Body of pancreas (tissue), 4 donors: ENCODE data around the gene SCYGR4. TPM values are rescaled to one million over a fixed set of nuclear protein-coding genes. Genes with fewer than 3 reads are reported as not detected.
"Not testable (repeated sequence)": the region's sequence is repeated elsewhere in the genome, so short reads cannot be mapped to it uniquely, and the experiment has no call there.

Source experiments
- ATAC-seq: fragments of 150-250 bp; one replicate; pipeline ENCODE4 v1.9.1; 2016
- DNase-seq, 4 donors: peaks; one replicate each; pipeline ENCODE4 v3.0.0-alpha.2; 2019
- H3K27ac ChIP-seq, 4 donors: fragments of 200-600 bp; sonication (generic); 1 replicate in 3 of 4; 2 replicates in 1 of 4; pipeline versions ENCODE4 v1.5.1 to v1.6.1; 2016 to 2019; ENCODE audit warnings: mild to moderate bottlenecking in 1 of 4, mixed read lengths in 1 of 4, moderate library complexity in 1 of 4
- H3K27me3 ChIP-seq, 2 donors: fragments of 200-600 bp; sonication (generic); one replicate each; pipeline ENCODE4 v1.6.0; 2016; ENCODE audit warnings: mild to moderate bottlenecking in 1 of 2
- H3K36me3 ChIP-seq, 2 donors: fragments of 200-600 bp; sonication (generic); replicated peaks in 1 of 2; 2 replicates each; pipeline ENCODE4 v1.5.1; 2016; ENCODE audit warnings: low read depth in 2 of 2; ENCODE audit not compliant: insufficient read depth in 1 of 2
- H3K4me1 ChIP-seq: fragments of 200-600 bp; sonication (generic); one replicate; pipeline ENCODE4 v1.6.0; 2016
- H3K4me3 ChIP-seq, 2 donors: fragments of 200-600 bp; sonication (generic); 1 replicate in 1 of 2; 2 replicates in 1 of 2; pipeline ENCODE4 v1.5.1; 2016 to 2019
- H3K9me3 ChIP-seq, 3 donors: fragments of 200-600 bp; sonication (generic); 1 replicate in 2 of 3; 2 replicates in 1 of 3; pipeline ENCODE4 v1.5.1; 2016
- POLR2A ChIP-seq, 3 donors: fragments of 450-650 bp; IDR thresholded peaks; one replicate each; pipeline ENCODE4 v1.6.1; 2016; ENCODE audit warnings: antibody characterized with exemption in 3 of 3, mild to moderate bottlenecking in 2 of 3
- WGBS, 2 donors: methylation state at CpG; one replicate each; pipeline ENCODE4 v1.1.5; 2017; 5-methylcytosine and 5-hydroxymethylcytosine counted together
- intact Hi-C: fragments of 100-400 bp; cut with DNase I; formaldehyde crosslinking; loops from one replicate; pipeline ENCODE4 v1.15.1; 2023
- total RNA-seq, 2 donors: library from RNA; depleted of rRNA; stranded (reverse); fragments of >200 nt; gene quantifications; one replicate each; pipeline ENCODE4 v1.1.0, GENCODE V29; 2016
- TF ChIP-seq, protein P1 (sequence below), 7 experiments: fragments of 450-650 bp in 4 of 7; fragments of 200-600 bp in 3 of 7; sonication (generic) in 3 of 7; IDR thresholded peaks; one replicate each; pipeline ENCODE4 v1.5.1; 2016 to 2019; ENCODE audit warnings: antibody characterized with exemption in 7 of 7

Gene SCYGR4
- total RNA-seq, 2 donors from 2014 or later, result not detected

DNA sequence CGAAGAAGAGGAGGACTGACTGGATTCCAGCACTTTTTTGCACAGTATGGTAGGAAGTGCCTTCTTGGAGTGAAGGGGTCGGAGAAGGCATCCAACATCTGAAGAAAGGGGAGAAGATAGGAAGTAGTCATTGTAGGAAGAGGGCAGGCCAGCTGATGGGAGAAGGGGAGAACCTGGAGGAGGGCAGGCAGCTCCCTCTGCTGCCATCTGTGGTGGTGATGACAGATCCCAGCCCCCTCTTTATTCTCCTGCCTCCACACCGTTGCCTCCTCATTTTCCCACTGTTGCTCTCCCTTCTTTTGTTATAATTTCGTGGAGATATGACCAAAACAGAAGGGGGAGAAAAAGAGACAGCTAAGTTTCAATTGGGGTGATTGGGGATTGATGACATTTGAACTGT, 21.5 kb upstream of the SCYGR4 start:
- TF ChIP-seq POLR2A (IDR thresholded peaks at IDR 0.05), result no peak
- TF ChIP-seq, protein P1, sequence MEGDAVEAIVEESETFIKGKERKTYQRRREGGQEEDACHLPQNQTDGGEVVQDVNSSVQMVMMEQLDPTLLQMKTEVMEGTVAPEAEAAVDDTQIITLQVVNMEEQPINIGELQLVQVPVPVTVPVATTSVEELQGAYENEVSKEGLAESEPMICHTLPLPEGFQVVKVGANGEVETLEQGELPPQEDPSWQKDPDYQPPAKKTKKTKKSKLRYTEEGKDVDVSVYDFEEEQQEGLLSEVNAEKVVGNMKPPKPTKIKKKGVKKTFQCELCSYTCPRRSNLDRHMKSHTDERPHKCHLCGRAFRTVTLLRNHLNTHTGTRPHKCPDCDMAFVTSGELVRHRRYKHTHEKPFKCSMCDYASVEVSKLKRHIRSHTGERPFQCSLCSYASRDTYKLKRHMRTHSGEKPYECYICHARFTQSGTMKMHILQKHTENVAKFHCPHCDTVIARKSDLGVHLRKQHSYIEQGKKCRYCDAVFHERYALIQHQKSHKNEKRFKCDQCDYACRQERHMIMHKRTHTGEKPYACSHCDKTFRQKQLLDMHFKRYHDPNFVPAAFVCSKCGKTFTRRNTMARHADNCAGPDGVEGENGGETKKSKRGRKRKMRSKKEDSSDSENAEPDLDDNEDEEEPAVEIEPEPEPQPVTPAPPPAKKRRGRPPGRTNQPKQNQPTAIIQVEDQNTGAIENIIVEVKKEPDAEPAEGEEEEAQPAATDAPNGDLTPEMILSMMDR (IDR thresholded peaks at IDR 0.05), result no peak
- no peak for DNase-seq
- intact Hi-C loops, result no loop called here
- no peak overlapping the region for H3K4me3 ChIP-seq
- H3K27ac ChIP-seq, result no peak overlapping the region
- ATAC-seq, result no peak
- H3K9me3 ChIP-seq, result no peaks in the 10 kb centered on the region
- H3K36me3 ChIP-seq, result no peaks in the 10 kb centered on the region
- no peaks in the 10 kb centered on the region for H3K4me1 ChIP-seq
- WGBS, 2 donors, result 44 to 49% methylated on average over 4 of the region's 4 CpGs
- H3K27me3 ChIP-seq, result no peaks in the 10 kb centered on the region

DNA sequence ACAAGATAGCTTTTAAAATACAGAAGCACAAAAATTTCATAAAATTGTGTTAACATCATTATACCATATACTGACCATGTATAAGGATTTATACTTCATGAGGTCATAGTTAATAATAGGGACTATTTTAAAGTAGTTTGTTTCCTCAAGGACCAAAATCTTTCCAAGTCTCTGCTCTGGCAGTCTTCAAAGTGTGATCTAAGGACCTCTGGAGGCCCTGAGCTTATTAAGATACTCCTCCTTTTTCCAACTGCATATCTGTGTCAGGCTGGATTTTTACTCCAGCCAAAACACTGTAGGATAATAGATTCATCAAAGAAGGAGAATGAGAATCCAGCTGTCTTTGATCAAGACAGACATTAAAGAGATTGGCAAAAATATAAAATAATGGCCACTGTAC, 20.3 kb upstream of the SCYGR4 start:
- H3K9me3 ChIP-seq, result no peaks in the 10 kb centered on the region
- DNase-seq (no peak), ATAC-seq (no peak)
- H3K27me3 ChIP-seq, result no peaks in the 10 kb centered on the region
- H3K36me3 ChIP-seq, result no peaks in the 10 kb centered on the region
- H3K4me1 ChIP-seq, result no peaks in the 10 kb centered on the region
- no peak overlapping the region for H3K27ac ChIP-seq
- no peak for TF ChIP-seq POLR2A (IDR thresholded peaks at IDR 0.05)
- no peak overlapping the region for H3K4me3 ChIP-seq
- intact Hi-C loops, result no loop called here

DNA sequence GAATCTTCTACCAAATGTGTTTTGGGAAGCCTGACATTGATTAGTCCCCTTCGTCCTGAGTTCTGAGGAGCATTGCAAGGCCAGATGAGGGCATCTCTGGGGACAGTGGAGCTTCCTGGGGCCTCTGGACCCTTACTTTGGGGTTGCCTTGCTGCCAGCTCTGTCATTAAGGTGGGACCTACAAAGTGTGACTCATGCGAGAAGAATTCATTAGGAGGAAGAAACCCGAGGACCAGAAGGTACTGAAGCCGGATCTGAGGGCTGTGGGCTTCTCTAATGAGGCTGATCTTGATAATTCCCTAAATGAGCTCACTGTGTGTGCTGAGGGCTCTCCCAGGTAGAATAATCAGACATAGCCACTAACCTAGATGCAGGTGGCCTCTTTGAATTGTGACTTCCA, 19.3 kb upstream of the SCYGR4 start:
- Histone ChIP-seq H3K4me1 (no peaks in the 10 kb centered on the region), H3K27me3 (no peaks in the 10 kb centered on the region), H3K4me3 (no peak overlapping the region), H3K27ac (no peak overlapping the region), H3K9me3 (no peaks in the 10 kb centered on the region), H3K36me3 (no peaks in the 10 kb centered on the region)
- WGBS, 2 donors, result 42 to 50% methylated on average over 4 of the region's 4 CpGs
- intact Hi-C loops, result no loop called here
- no peak for TF ChIP-seq POLR2A (IDR thresholded peaks at IDR 0.05)
- TF ChIP-seq, protein P1 (IDR thresholded peaks at IDR 0.05), result no peak
- no peak for DNase-seq
- no peak for ATAC-seq

DNA sequence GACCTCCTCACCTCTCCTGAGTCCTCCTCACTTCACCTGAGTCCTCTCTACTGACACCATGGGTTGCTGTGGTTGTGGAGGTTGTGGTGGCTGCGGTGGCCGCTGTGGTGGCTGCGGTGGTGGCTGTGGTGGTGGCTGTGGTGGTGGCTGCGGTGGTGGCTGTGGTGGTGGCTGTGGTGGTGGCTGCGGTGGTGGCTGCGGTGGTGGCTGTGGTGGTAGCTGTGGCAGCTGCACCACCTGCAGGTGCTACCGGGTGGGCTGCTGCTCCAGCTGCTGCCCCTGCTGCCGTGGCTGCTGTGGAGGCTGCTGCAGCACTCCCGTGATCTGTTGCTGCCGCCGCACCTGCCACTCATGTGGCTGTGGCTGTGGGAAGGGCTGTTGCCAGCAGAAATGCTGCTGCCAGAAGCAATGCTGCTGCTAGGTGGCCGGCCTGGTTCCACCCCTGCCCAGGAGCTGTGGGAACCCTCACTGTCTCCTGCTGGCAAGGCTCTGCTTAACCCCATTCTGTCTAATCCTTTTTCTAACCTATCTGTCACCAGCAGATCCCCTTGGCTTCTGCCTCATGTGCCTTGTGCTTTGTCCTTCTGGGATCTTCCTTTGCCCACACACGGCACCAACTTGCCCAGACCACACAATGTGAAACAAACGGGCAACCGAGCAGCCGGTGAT, 18.3 kb upstream of the SCYGR4 start, which contains the start of gene SCYGR2:
TSS of gene SCYGR2 (plus strand) at position 59 of the 669 bp plus-strand sequence. CDS start at position 59, 0 bp downstream.
- H3K4me1 ChIP-seq, DNase-seq, H3K9me3 ChIP-seq, H3K36me3 ChIP-seq, ATAC-seq, H3K27me3 ChIP-seq, H3K27ac ChIP-seq, H3K4me3 ChIP-seq, intact Hi-C loops: not testable (repeated sequence)
- WGBS, 2 donors, result 70 to 77% methylated on average over 9 to 16 of the region's 16 CpGs

DNA sequence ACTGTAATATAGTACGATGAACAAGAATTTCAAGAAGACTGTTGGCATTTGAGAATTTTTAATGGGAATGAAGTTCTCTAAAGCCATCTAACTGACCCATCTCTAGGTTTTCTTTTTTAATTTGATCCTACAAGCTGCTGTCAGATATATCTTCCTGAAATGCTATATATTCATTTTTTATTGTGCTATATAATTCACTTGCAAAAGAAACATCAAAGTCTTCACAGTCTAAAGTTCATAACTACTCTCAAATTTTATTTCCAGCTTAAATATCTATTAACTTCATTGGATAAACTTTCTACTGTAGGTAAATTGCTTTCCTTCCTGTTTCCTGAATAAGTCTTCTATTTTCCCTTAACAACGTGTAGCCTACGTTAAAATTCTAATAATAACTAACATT, 14.9 kb upstream of the SCYGR4 start:
- TF ChIP-seq POLR2A (IDR thresholded peaks at IDR 0.05), result no peak
- TF ChIP-seq, protein P1 (IDR thresholded peaks at IDR 0.05), result no peak
- no peak for DNase-seq
- Histone ChIP-seq H3K27me3 (no peaks in the 10 kb centered on the region), H3K4me3 (no peak overlapping the region), H3K9me3 (no peaks in the 10 kb centered on the region), H3K27ac (no peak overlapping the region), H3K36me3 (no peaks in the 10 kb centered on the region), H3K4me1 (no peaks in the 10 kb centered on the region)
- WGBS, 2 donors, result 62 to 73% methylated on average over 3 of the region's 3 CpGs
- no peak for ATAC-seq
- intact Hi-C loops, result no loop called here

DNA sequence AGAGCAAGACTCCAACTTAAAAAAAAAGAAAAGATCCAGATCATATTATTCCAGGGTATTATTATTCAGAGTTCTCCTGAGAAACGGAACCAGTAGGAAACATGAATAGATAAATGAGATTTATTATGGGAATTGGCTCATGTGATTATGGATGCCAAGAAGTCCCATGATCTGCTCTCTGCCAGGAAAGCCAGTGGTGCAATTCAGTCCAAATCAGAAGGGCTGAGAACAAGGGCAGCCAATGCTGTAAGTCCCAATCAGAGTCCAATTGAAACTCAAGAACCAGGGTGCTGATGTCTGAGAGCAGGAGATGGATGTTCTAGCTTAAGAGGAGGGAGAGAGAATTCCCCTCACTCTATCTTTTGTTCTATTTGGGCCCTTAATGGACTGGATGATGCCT, 10.8 kb upstream of the SCYGR4 start:
- Histone ChIP-seq H3K27ac (no peak overlapping the region), H3K36me3 (no peaks in the 10 kb centered on the region), H3K4me3 (no peak overlapping the region), H3K27me3 (no peaks in the 10 kb centered on the region), H3K4me1 (no peaks in the 10 kb centered on the region), H3K9me3 (no peaks in the 10 kb centered on the region)
- TF ChIP-seq, protein P1 (IDR thresholded peaks at IDR 0.05), result no peak
- TF ChIP-seq POLR2A (IDR thresholded peaks at IDR 0.05), result no peak
- WGBS, 2 donors, result 67 to 86% methylated on average over 1 of the region's 1 CpG
- DNase-seq (no peak), ATAC-seq (no peak)
- intact Hi-C loops, result no loop called here
